Stomach (tissue), 9 donors: ENCODE results near the gene DIABLO. TPM values are rescaled to one million over a fixed set of nuclear protein-coding genes. Genes with fewer than 3 reads are reported as not detected.
"Not testable (repeated sequence)": the region's sequence is repeated elsewhere in the genome, so short reads cannot be mapped to it uniquely, and the experiment has no call there.

Source experiments
- DNase-seq, 2 donors: peaks; one replicate each; pipeline versions ENCODE4 v3.0.0 to v3.0.0-alpha.2; 2013 to 2019
- H3K27ac ChIP-seq, 5 donors: fragments of 200-600 bp in 4 of 5; sonication (generic) in 4 of 5; one replicate each; pipeline ENCODE4 v1.5.1; 2013 to 2019; ENCODE audit warnings: mild to moderate bottlenecking in 1 of 5, moderate library complexity in 1 of 5
- H3K27me3 ChIP-seq, 3 donors: fragments of 200-600 bp; sonication (generic); one replicate each; pipeline ENCODE4 v1.5.1; 2017 to 2019; ENCODE audit warnings: mixed run types in 1 of 3
- H3K36me3 ChIP-seq, 4 donors: fragments of 200-600 bp; sonication (generic); 1 replicate in 3 of 4; 2 replicates in 1 of 4; pipeline ENCODE4 v1.5.1; 2016 to 2019
- H3K4me1 ChIP-seq, 4 donors: fragments of 200-600 bp; sonication (generic); one replicate each; pipeline ENCODE4 v1.5.1; 2016 to 2019
- H3K4me3 ChIP-seq, 4 donors: fragments of 200-600 bp; sonication (generic) in 3 of 4; one replicate each; pipeline ENCODE4 v1.5.1; 2016 to 2019; ENCODE audit warnings: mild to moderate bottlenecking in 1 of 4
- H3K9me3 ChIP-seq, 4 donors: fragments of 200-600 bp; sonication (generic); one replicate each; pipeline ENCODE4 v1.5.1; 2016 to 2019
- CTCF ChIP-seq, 7 experiments: fragments of 450-650 bp in 4 of 7; fragments of 200-600 bp in 3 of 7; sonication (generic) in 3 of 7; IDR thresholded peaks; one replicate each; pipeline ENCODE4 v1.5.1; 2016 to 2019; ENCODE audit warnings: antibody characterized with exemption in 7 of 7, control low read depth in 2 of 7, mild to moderate bottlenecking in 1 of 7
- EP300 ChIP-seq: sonication (generic); formaldehyde crosslinking; IDR thresholded peaks from one replicate; pipeline ENCODE4 v1.6.1; 2017; ENCODE audit warnings: antibody characterized with exemption
- POLR2A ChIP-seq, 4 donors: fragments of 450-650 bp; IDR thresholded peaks; one replicate each; pipeline ENCODE4 v1.6.1; 2016; ENCODE audit warnings: antibody characterized with exemption in 4 of 4, control low read depth in 2 of 4, mild to moderate bottlenecking in 1 of 4, moderate library complexity in 1 of 4
- POLR2AphosphoS5 ChIP-seq, 3 donors: sonication (generic); formaldehyde crosslinking; IDR thresholded peaks; one replicate each; pipeline ENCODE4 v1.6.1; 2016; ENCODE audit warnings: antibody characterized with exemption in 3 of 3
- WGBS, 5 donors: extraction: QIAGEN DNeasy Blood & Tissue Kit in 3 of 5; methylation state at CpG; one replicate each; pipeline versions ENCODE4 v1.1.5 to v1.1.7; 2013 to 2018; 5-methylcytosine and 5-hydroxymethylcytosine counted together
- intact Hi-C: fragments of 100-400 bp; cut with DNase I; formaldehyde crosslinking; loops from one replicate; pipeline ENCODE4 v1.15.1; 2023; ENCODE audit warnings: low total_unique reads
- polyA plus RNA-seq, 3 donors: library from polyadenylated mRNA; stranded (reverse); fragments of 200-250 nt; gene quantifications; one replicate each; pipeline ENCODE4 v1.2.3, GENCODE V29; 2013
- total RNA-seq, 5 donors: library from RNA; depleted of rRNA; stranded (reverse); fragments of >200 nt; gene quantifications; one replicate each; pipeline versions ENCODE4 v1.1.0 to v1.2.3, GENCODE V29; 2014 to 2016
- donor health status: healthy with polysubstance abuse.
- donor health status: Bipolar disorder and iron deficiency.
- donor health status: healthy.

The DIABLO gene
- total and polyA plus RNA-seq, 8 donors: 11.9 to 62.2 (median 44.3) TPM

DNA sequence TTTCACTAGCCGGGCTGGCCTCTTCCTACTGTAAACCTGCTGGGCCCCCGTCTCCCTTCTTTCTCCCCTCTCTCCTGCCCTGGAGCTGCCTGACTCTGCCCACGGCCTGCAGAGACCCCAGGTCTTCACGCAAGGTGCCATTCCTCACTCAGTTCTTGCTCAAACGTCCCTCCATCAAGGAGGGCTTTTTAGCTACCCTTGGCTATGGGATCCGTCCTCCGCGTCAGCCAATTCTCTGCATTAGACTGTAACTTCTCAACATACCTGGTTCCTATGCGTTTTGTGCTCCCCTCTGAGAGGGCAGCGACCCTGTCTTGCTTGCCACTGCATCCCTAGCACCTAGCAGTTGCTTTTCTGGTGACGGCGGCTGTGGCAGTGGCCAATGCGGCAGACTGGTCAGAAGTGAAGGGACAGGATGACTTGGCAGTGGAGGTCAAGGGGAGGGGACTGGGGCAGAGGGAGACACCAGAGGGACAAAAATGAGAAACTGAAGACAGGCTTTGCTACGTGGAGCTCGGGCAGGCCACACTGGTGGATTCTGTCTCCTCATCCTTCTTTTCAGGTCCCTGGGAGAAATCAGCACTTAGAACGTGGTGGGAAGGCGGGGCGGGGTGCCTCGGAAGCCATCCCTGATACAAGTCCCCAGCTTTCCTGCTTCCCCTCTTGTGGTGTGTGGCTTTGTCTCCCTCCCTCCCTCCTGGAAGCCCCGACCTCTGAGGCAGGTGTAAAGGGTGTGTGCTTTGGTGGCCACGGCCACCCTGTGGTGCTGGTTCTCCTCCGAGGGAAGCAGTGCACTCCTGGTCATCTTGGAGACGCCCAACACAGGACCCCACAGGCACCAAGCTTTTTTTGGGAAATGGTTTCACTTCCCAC is 20.6 kb downstream of the DIABLO start:
- Histone ChIP-seq H3K36me3 (peaks cover 33 to 39% (median 38%) of the 10 kb centered on the region in 4 donors), H3K4me3 (no peak overlapping the region), H3K9me3 (no peaks in the 10 kb centered on the region), H3K4me1 (peaks cover 19 to 29% (median 24%) of the 10 kb centered on the region in 4 donors), H3K27ac (no peak overlapping the region), H3K27me3 (peaks cover 5 to 53% (median 38%) of the 10 kb centered on the region in 3 donors)
- TF ChIP-seq POLR2A (IDR thresholded peaks at IDR 0.05) (no peak), CTCF (IDR thresholded peaks at IDR 0.05) (no peak), POLR2AphosphoS5 (IDR thresholded peaks at IDR 0.05) (no peak), EP300 (no peak)
- intact Hi-C loops: no loop called here
- no peak for DNase-seq
- 34 to 44% (median 41%) methylated on average over 23 of the region's 23 CpGs for WGBS, 5 donors

DNA sequence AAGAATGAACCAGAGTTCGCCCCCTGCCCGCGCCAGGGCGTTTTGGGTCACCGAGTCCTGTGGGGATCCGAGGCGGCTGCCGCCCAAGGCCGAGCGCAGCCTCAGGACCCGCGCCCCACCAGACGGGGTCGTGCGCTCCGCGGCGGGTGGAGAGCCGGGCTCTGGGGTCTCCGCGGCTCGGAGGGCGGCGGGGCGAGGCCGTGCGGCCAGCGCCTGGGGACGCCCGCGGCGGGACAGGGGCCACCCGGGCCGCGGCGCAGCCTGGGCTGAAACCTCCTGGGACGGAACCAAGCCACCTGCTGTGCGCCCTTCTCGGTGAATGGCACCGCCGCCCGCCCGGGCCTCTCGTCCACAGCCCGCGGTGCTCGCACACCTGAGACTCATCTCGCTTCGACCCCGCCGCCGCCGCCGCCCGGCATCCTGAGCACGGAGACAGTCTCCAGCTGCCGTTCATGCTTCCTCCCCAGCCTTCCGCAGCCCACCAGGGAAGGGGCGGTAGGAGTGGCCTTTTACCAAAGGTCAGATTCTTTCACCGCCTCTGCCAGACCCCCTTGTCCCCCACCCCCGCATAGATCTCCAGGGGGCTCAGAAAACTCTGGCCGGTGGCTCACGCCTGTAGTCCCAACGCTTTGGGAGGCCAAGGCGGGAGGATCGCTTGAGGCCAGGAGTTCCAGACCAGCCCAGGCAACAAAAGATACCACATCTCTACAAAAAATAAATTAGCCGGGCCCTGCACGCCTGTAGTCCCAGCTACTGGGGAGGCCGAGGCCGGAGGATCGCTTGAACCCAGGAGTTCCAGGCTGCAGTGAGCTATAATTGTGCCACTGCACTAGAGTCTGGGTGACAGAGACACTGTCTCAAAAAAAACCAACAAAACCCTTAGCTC is 21.4 kb downstream of the DIABLO start:
- TF ChIP-seq EP300 (no peak), CTCF (IDR thresholded peaks at IDR 0.05) (no peak), POLR2AphosphoS5 (IDR thresholded peaks at IDR 0.05) (no peak), POLR2A (IDR thresholded peaks at IDR 0.05) (no peak)
- 12 to 29% (median 15%) methylated on average over 25 to 71 of the region's 71 CpGs for WGBS, 5 donors
- Histone ChIP-seq H3K36me3 (peaks cover 25 to 30% (median 29%) of the 10 kb centered on the region in 4 donors), H3K27ac (no peak overlapping the region), H3K9me3 (no peaks in the 10 kb centered on the region), H3K4me3 (peak overlapping the region; percentile 54 to 79 (median 66)), H3K27me3 (peaks cover 5 to 62% (median 47%) of the 10 kb centered on the region in 3 donors), H3K4me1 (peaks cover 19 to 29% (median 24%) of the 10 kb centered on the region in 4 donors)
- intact Hi-C loops: no loop called here
- DNase-seq: peak in 1 of 2 donors; percentile 39

- peak within 1 kb of the TSS in 2 of 5 donors; percentile 9 to 27 for H3K27ac ChIP-seq
- DNase-seq: peak; percentile 72 to 87
- H3K27me3 ChIP-seq: peaks cover 5 to 69% (median 49%) of the 10 kb centered on the region in 3 donors
Observed at GRCh38 chr12:122203301-122204166, 22.3 kb downstream of the DIABLO start, which contains the start of gene B3GNT4. Gene B3GNT4, plus strand, starts transcription at chr12:122203709. Its CDS starts 910 bp downstream, at chr12:122204619.

DNA sequence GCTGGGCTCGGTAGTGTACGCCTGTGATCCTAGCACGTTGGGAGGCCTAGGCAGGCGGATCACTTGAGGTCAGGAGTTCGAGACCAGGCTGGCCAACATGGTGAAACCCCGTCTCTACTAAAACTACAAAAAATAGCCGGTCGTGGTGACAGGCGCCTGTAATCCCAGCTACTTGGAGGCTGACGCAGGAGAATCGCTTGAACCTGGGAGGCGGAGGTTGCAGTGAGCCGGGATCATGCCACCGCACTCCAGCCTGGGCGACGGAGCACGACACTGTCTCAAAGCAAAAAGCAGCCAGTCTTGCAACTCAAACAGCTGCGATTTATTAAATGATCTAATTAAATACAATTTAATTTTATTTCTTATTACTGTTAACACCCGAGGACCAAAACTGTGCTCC is 23.0 kb downstream of the DIABLO start:
- H3K4me1 ChIP-seq: peaks cover 19 to 29% (median 24%) of the 10 kb centered on the region in 4 donors
- H3K9me3 ChIP-seq, DNase-seq, intact Hi-C loops, H3K27ac ChIP-seq: not testable (repeated sequence)
- peak overlapping the region; percentile 54 to 79 (median 66) for H3K4me3 ChIP-seq
- peaks cover 5 to 76% (median 49%) of the 10 kb centered on the region in 3 donors for H3K27me3 ChIP-seq
- peaks cover 10 to 14% (median 13%) of the 10 kb centered on the region in 4 donors for H3K36me3 ChIP-seq
- WGBS, 5 donors: 66 to 73% (median 70%) methylated on average over 19 of the region's 19 CpGs

More at GRCh38 chr12:122203301-122204166, 22.3 kb downstream of the DIABLO start, which contains the start of gene B3GNT4:
- H3K9me3 ChIP-seq: no peaks in the 10 kb centered on the region
- peaks cover 18 to 22% (median 21%) of the 10 kb centered on the region in 4 donors for H3K36me3 ChIP-seq
- intact Hi-C loops: no loop called here
- 0 to 1% (median 0%) methylated on average over 16 to 104 of the region's 104 CpGs for WGBS, 5 donors
- peaks cover 19 to 29% (median 24%) of the 10 kb centered on the region in 4 donors for H3K4me1 ChIP-seq
- no peak for TF ChIP-seq EP300
- TF ChIP-seq POLR2AphosphoS5 (IDR thresholded peaks at IDR 0.05): peak in 1 of 3 donors; percentile 58
- H3K4me3 ChIP-seq: peak within 1 kb of the TSS; percentile 54 to 79 (median 66)
